PC-3 (cell line): Measurements from ENCODE around the gene CRYL1.

Experiments
- CTCF ChIP-seq: fragments of 300-600 bp; sonication (generic); conservative IDR thresholded peaks from 2 replicates; pipeline ENCODE4 v1.5.1; 2017; ENCODE audit warnings: antibody characterized with exemption, low read depth, mild to moderate bottlenecking, low read length
- EZH2 ChIP-seq: fragments of 300-600 bp; sonication (generic); IDR thresholded peaks from one replicate; pipeline ENCODE4 v1.6.1; 2017; ENCODE audit warnings: antibody characterized with exemption, mild to moderate bottlenecking, low read length; ENCODE audit not compliant: unreplicated experiment

DNA sequence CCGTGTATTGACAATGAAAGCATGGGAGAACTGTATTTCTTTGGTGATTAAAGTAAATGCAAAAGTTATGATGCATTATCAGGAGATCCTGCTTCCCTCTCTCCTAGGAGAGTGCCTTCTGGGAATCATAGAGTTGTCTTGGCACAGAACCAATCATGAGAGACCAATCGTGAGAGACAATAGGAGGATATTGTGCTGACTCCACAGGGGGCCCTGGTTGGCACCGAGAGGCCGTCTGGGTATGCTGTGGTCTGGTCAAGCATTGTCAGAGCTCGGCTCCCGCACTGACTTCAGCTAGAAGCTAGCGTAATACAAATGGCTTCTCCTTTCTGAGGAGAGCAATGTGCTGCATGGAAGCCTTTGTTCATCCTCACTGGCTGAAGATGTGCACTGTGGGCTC is 162.1 kb downstream of the CRYL1 start:
- TF ChIP-seq CTCF (no peak), EZH2 (no peak)
